ENCODE results near the gene HYDIN.
"Not testable (repeated sequence)": the region's sequence is repeated elsewhere in the genome, so short reads cannot be mapped to it uniquely, and the experiment has no call there.

The HYDIN gene

DNA sequence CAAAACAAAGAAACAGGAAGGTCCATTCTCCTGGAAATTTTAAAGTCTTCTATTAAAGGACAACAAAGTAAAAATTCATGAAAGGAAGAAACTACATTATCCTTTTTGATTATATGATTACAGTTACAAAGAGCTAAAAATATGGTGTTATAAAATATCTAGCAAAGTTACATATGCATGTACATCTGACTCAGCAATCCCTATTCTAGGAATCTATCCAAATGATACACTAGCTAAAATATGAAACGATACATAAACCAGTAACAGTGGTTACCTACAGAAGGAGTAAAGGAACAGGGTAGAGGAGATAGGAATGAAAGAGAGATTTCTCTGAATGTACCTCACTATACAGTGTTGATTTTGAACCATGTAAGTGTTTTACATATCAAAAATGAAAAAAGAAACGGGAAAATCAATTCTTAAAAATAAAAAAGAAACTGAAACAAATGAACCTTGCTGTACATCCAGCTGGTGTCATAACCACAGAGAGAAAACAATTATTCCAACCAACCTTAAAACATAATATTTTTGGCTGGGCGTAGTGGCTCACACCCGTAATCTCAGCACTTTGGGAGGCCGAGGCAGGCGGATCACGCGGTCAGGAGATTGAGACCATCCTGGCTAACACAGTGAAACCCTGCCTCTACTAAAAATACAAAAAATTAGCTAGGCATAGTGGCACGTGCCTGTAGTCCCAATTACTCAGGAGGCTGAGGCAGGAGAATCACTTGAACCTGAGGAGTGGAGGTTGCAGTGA is 41.4 kb downstream of the HYDIN start:
- Histone ChIP-seq H3K9me3 (ENCODE audit: insufficient read depth, low read length) (no peaks in the 10 kb centered on the region), H3K79me2 (ENCODE audit: low read length) (no peaks in the 10 kb centered on the region), H2AFZ (ENCODE audit: low read depth, low read length) (no peak overlapping the region), H3K9ac (ENCODE audit: low read length) (no peak overlapping the region), H3K36me3 (replicated peaks; ENCODE audit: low read depth, low read length) (no peaks in the 10 kb centered on the region), H3K27me3 (ENCODE audit: low read depth, low read length) (peaks cover 13% of the 10 kb centered on the region), H3K4me1 (ENCODE audit: low read length) (no peaks in the 10 kb centered on the region), H4K20me1 (ENCODE audit: insufficient read depth, low read length) (no peaks in the 10 kb centered on the region), H3K4me2 (ENCODE audit: low read length) (no peak overlapping the region), H3K27ac (ENCODE audit: low read length) (no peak overlapping the region), H3K4me3 (ENCODE audit: low read length) (no peak overlapping the region)
- TF ChIP-seq, protein P1, sequence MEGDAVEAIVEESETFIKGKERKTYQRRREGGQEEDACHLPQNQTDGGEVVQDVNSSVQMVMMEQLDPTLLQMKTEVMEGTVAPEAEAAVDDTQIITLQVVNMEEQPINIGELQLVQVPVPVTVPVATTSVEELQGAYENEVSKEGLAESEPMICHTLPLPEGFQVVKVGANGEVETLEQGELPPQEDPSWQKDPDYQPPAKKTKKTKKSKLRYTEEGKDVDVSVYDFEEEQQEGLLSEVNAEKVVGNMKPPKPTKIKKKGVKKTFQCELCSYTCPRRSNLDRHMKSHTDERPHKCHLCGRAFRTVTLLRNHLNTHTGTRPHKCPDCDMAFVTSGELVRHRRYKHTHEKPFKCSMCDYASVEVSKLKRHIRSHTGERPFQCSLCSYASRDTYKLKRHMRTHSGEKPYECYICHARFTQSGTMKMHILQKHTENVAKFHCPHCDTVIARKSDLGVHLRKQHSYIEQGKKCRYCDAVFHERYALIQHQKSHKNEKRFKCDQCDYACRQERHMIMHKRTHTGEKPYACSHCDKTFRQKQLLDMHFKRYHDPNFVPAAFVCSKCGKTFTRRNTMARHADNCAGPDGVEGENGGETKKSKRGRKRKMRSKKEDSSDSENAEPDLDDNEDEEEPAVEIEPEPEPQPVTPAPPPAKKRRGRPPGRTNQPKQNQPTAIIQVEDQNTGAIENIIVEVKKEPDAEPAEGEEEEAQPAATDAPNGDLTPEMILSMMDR (IDR thresholded peaks at IDR 0.05; ENCODE audit: low read depth, low read length): no peak
- no peak for TF ChIP-seq EZH2phosphoT487 (IDR thresholded peaks at IDR 0.05; ENCODE audit: low read depth)

DNA sequence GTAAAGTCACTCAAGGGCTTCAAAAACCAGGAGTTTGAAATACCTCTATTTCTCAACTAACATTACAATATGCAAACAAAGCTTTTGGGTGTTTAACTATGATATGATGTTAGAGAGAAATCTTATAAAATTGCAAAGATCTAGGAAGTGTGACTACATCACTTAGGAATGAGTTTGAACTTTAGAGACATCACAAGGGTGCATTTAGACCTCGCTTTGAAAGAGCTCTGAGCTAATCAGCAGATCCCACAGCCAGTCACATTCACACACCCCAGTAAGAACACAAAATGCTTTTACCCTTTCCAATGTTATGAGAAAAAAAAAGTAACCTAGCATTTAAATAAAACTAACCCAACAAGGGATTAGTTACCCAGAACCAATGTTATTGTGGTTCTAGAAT is 45.2 kb downstream of the HYDIN start:
- Histone ChIP-seq H3K4me2 (ENCODE audit: low read length) (no peak overlapping the region), H2AFZ (ENCODE audit: low read depth, low read length) (no peak overlapping the region), H3K9ac (ENCODE audit: low read length) (no peak overlapping the region), H3K9me3 (ENCODE audit: insufficient read depth, low read length) (0 out of 2 replicates have a peak, but pooled peaks cover 4% of the 10 kb centered on the region), H3K27ac (ENCODE audit: low read length) (no peak overlapping the region), H3K36me3 (replicated peaks; ENCODE audit: low read depth, low read length) (no peaks in the 10 kb centered on the region), H3K27me3 (ENCODE audit: low read depth, low read length) (peaks cover 32% of the 10 kb centered on the region), H3K4me3 (ENCODE audit: low read length) (no peak overlapping the region), H3K4me1 (ENCODE audit: low read length) (no peaks in the 10 kb centered on the region), H3K79me2 (ENCODE audit: low read length) (no peaks in the 10 kb centered on the region), H4K20me1 (ENCODE audit: insufficient read depth, low read length) (no peaks in the 10 kb centered on the region)
- TF ChIP-seq, protein P1 (IDR thresholded peaks at IDR 0.05; ENCODE audit: low read depth, low read length): no peak
- TF ChIP-seq EZH2phosphoT487 (IDR thresholded peaks at IDR 0.05; ENCODE audit: low read depth): no peak

DNA sequence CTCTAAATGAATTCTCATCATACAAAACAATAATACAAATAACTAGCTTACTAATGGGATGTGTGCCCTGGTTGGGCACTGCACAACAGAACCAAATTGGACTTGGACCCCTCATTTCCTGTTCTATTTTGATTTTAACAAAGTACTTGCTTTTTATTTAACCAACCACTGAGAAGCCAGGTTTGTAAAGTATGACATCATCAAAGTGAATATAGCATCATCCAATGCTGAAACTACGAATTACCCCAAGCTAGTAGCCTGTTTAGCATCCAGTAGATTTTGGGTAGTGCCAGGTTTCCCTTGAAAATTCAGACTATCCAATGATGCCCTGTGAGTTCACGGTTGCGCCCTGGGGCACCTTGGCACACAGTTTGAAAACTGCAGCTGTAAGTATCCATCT is 51.0 kb downstream of the HYDIN start:
- no peaks in the 10 kb centered on the region for H4K20me1 ChIP-seq (ENCODE audit: insufficient read depth, low read length)
- no peak overlapping the region for H3K4me3 ChIP-seq (ENCODE audit: low read length)
- H3K79me2 ChIP-seq (ENCODE audit: low read length): no peaks in the 10 kb centered on the region
- H3K4me2 ChIP-seq (ENCODE audit: low read length): no peak overlapping the region
- no peaks in the 10 kb centered on the region for H3K4me1 ChIP-seq (ENCODE audit: low read length)
- TF ChIP-seq EZH2phosphoT487 (IDR thresholded peaks at IDR 0.05; ENCODE audit: low read depth): no peak
- TF ChIP-seq, protein P1 (IDR thresholded peaks at IDR 0.05; ENCODE audit: low read depth, low read length): no peak
- H3K9ac ChIP-seq (ENCODE audit: low read length): no peak overlapping the region
- H2AFZ ChIP-seq (ENCODE audit: low read depth, low read length): no peak overlapping the region
- H3K36me3 ChIP-seq (replicated peaks; ENCODE audit: low read depth, low read length): no peaks in the 10 kb centered on the region
- peaks cover 30% of the 10 kb centered on the region for H3K27me3 ChIP-seq (ENCODE audit: low read depth, low read length)
- H3K9me3 ChIP-seq (ENCODE audit: insufficient read depth, low read length): 0 out of 2 replicates have a peak, but pooled peaks cover 4% of the 10 kb centered on the region
- no peak overlapping the region for H3K27ac ChIP-seq (ENCODE audit: low read length)

DNA sequence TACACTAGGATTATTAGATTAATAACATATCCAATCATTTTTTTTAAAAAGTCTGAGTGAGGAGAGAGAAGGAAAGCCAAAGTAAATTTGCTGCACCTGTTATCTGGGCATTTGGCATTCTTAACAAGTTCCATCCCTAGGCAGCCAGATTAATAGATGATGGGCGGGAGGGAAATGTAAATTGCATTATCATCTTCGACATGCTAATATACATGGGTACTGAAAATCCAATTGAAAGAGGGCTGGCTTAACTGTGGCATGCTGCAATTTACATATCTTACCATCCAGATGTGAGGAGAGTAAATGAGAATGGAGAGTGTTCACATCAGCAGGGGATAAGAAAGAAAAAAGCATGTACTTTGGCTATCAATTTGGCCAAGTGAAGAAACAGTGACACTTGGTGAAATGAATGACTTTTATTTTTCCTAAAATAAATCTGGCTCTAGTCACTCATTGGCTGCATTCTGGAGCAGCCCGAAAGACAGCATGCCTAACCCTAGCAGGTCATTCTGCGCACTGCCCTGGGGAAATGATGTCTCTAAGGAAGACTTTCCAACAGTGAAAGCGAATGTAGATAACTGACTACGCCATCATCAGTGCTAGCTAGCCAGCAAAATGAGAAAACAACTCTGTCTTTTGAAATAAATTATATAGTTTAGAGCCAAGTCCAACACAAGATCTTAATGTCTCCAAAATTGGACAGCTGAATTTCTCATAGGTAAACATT is 57.9 kb downstream of the HYDIN start:
- H3K36me3 ChIP-seq (replicated peaks; ENCODE audit: low read depth, low read length): no peaks in the 10 kb centered on the region
- no peaks in the 10 kb centered on the region for H4K20me1 ChIP-seq (ENCODE audit: insufficient read depth, low read length)
- no peak overlapping the region for H3K27ac ChIP-seq (ENCODE audit: low read length)
- H3K9ac ChIP-seq (ENCODE audit: low read length): no peak overlapping the region
- H3K9me3 ChIP-seq (ENCODE audit: insufficient read depth, low read length): no peaks in the 10 kb centered on the region
- H3K79me2 ChIP-seq (ENCODE audit: low read length): no peaks in the 10 kb centered on the region
- no peak overlapping the region for H2AFZ ChIP-seq (ENCODE audit: low read depth, low read length)
- no peaks in the 10 kb centered on the region for H3K4me1 ChIP-seq (ENCODE audit: low read length)
- no peak overlapping the region for H3K4me3 ChIP-seq (ENCODE audit: low read length)
- H3K4me2 ChIP-seq (ENCODE audit: low read length): no peak overlapping the region
- TF ChIP-seq EZH2phosphoT487 (IDR thresholded peaks at IDR 0.05; ENCODE audit: low read depth): no peak
- TF ChIP-seq, protein P1 (IDR thresholded peaks at IDR 0.05; ENCODE audit: low read depth, low read length): no peak
- H3K27me3 ChIP-seq (ENCODE audit: low read depth, low read length): peaks cover 20% of the 10 kb centered on the region

DNA sequence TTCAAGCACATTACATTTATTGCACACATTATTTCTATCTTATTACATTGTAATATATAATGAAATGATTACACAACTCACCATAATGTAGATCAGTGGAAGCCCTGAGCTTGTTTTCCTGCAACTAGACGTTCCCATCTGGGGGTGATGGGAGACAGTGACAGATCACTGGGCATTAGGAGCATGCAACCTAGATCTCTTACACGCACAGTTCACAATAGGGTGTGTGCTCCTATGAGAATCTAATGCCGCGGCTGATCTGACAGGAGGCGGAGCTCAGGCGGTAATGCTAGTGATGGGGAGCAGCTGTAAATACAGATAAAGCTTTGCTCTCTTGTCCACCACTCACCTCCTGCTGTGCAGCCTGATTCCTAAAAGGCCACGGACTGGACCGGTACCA is 69.5 kb downstream of the HYDIN start:
- H3K4me2 ChIP-seq (ENCODE audit: low read length); H3K4me3 ChIP-seq (ENCODE audit: low read length); H3K79me2 ChIP-seq (ENCODE audit: low read length); H3K27me3 ChIP-seq (ENCODE audit: low read depth, low read length); H2AFZ ChIP-seq (ENCODE audit: low read depth, low read length); H3K36me3 ChIP-seq (replicated peaks; ENCODE audit: low read depth, low read length); H3K9ac ChIP-seq (ENCODE audit: low read length); H4K20me1 ChIP-seq (ENCODE audit: insufficient read depth, low read length); H3K27ac ChIP-seq (ENCODE audit: low read length); H3K4me1 ChIP-seq (ENCODE audit: low read length); H3K9me3 ChIP-seq (ENCODE audit: insufficient read depth, low read length): not testable (repeated sequence)

DNA sequence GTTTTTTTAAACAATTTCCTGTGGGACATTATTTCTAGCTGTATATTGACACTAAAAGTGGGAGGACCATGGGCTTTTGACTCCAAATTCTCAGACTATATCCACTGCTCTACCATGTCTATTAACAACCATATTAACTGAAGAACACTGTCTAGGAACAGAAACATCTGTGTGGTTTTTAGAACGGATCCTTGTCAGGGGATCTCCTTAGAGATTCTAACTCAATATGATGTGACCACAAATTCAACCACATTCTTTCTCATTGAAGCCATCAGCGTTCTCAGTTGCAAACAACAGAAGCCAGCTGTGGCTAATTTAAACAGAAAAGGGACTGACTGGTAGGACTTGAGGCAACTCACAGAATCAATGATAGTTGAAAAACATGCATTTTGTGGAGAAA is 73.2 kb downstream of the HYDIN start:
- H3K9me3 ChIP-seq (ENCODE audit: insufficient read depth, low read length); H3K4me1 ChIP-seq (ENCODE audit: low read length); H3K79me2 ChIP-seq (ENCODE audit: low read length); H3K4me2 ChIP-seq (ENCODE audit: low read length); H3K4me3 ChIP-seq (ENCODE audit: low read length); H2AFZ ChIP-seq (ENCODE audit: low read depth, low read length); H3K27ac ChIP-seq (ENCODE audit: low read length); H4K20me1 ChIP-seq (ENCODE audit: insufficient read depth, low read length); H3K9ac ChIP-seq (ENCODE audit: low read length); H3K36me3 ChIP-seq (replicated peaks; ENCODE audit: low read depth, low read length); H3K27me3 ChIP-seq (ENCODE audit: low read depth, low read length): not testable (repeated sequence)

All from OCI-LY3 (cell line).